ENCODE measurements around the gene R3HDM2.

The R3HDM2 gene

GRCh38 chr12:57204454-57204853 is 226.4 kb downstream of the R3HDM2 start:
- DNase-seq (ENCODE audit: low read depth, low spot score) = no peak

- no peak for DNase-seq (ENCODE audit: low read depth, low spot score)
Measured at GRCh38 chr12:57203791-57204190, 227.1 kb downstream of the R3HDM2 start.

All from ELF-1 (cell line).